HepG2 (cell line): ENCODE measurements around the gene C20orf96. TPM values are rescaled to one million over a fixed set of nuclear protein-coding genes. Genes with fewer than 3 reads are reported as not detected.

Source experiments
- AGO1 ChIP-seq: fragments of 200-400 bp; formaldehyde crosslinking; IDR thresholded peaks from 2 replicates; pipeline ENCODE4 v1.6.1; 2017; ENCODE audit warnings: mild to moderate bottlenecking, low read depth, low read length, moderate library complexity; ENCODE audit not compliant: poor library complexity, severe bottlenecking
- DPF2 ChIP-seq: sonication (generic); formaldehyde crosslinking; IDR thresholded peaks from 2 replicates; pipeline ENCODE4 v1.4.0; 2020; ENCODE audit warnings: mild to moderate bottlenecking, low read depth, missing genetic modification reagents, borderline replicate concordance
- GATA4 ChIP-seq: sonication (generic); IDR thresholded peaks from 2 replicates; pipeline ENCODE4 v1.6.1; 2016; ENCODE audit warnings: antibody characterized with exemption, low read depth, borderline replicate concordance
- HNRNPH1 ChIP-seq: fragments of 200-400 bp; formaldehyde crosslinking; optimal IDR thresholded peaks from 2 replicates; pipeline ENCODE3; 2017; ENCODE audit warnings: mild to moderate bottlenecking, low read depth, low read length
- HOMEZ ChIP-seq: IDR thresholded peaks from 2 replicates; pipeline ENCODE4 v1.6.1; 2016; ENCODE audit warnings: low read depth
- KAT2B ChIP-seq: fragments of 150-350 bp; IDR thresholded peaks from 2 replicates; pipeline ENCODE4 v1.6.1; 2014; ENCODE audit warnings: low read depth, low read length, borderline replicate concordance
- KDM4B ChIP-seq: sonication (generic); formaldehyde crosslinking; IDR thresholded peaks from 2 replicates; pipeline ENCODE4 v1.4.0; 2020; ENCODE audit warnings: missing genetic modification reagents
- MAF1 ChIP-seq: sonication (generic); formaldehyde crosslinking; IDR thresholded peaks from 2 replicates; pipeline ENCODE4 v1.5.0; 2020; ENCODE audit warnings: missing genetic modification reagents, borderline replicate concordance
- MAZ ChIP-seq, 2 experiments: sonication (generic) in 1 of 2; formaldehyde crosslinking in 1 of 2; IDR thresholded peaks; 2 replicates each; pipeline versions ENCODE4 v1.5.0 to v1.6.1; 2012 to 2020; ENCODE audit warnings: low read depth in 2 of 2, mild to moderate bottlenecking in 2 of 2, borderline replicate concordance in 1 of 2, improper control_type of control experiment in 1 of 2, low read length in 1 of 2, missing genetic modification reagents in 1 of 2, moderate library complexity in 1 of 2
- NONO ChIP-seq, 2 experiments: fragments of 450-650 bp in 1 of 2; sonication (generic) in 1 of 2; formaldehyde crosslinking in 1 of 2; IDR thresholded peaks in 1 of 2; conservative IDR thresholded peaks in 1 of 2; 2 replicates each; pipeline versions ENCODE4 v1.6.1 to v1.8.0; 2017 to 2022; ENCODE audit warnings: mild to moderate bottlenecking in 1 of 2, missing genetic modification reagents in 1 of 2, moderate library complexity in 1 of 2
- NR0B2 ChIP-seq: sonication (generic); formaldehyde crosslinking; IDR thresholded peaks from 2 replicates; pipeline ENCODE4 v1.4.0; 2020; ENCODE audit warnings: mild to moderate bottlenecking, missing genetic modification reagents
- REST ChIP-seq, 2 experiments: IDR thresholded peaks; 2 replicates each; pipeline ENCODE4 v1.6.1; 2011 to 2012; ENCODE audit warnings: low read length in 2 of 2, borderline replicate concordance in 1 of 2, low read depth in 1 of 2, mild to moderate bottlenecking in 1 of 2, moderate library complexity in 1 of 2
- SPEN ChIP-seq: sonication (generic); formaldehyde crosslinking; IDR thresholded peaks from 2 replicates; pipeline ENCODE4 v1.5.1; 2020; ENCODE audit warnings: low read depth, mild to moderate bottlenecking, missing genetic modification reagents
- SRSF1 ChIP-seq: fragments of 200-400 bp; formaldehyde crosslinking; optimal IDR thresholded peaks from 2 replicates; pipeline ENCODE3; 2017; ENCODE audit warnings: mild to moderate bottlenecking, low read depth, low read length, moderate library complexity
- SUZ12 ChIP-seq: fragments of 150-350 bp; IDR thresholded peaks from 2 replicates; pipeline ENCODE4 v1.6.1; 2014; ENCODE audit warnings: low read depth, low read length
- SYNCRIP ChIP-seq: fragments of 200-400 bp; formaldehyde crosslinking; IDR thresholded peaks from 2 replicates; pipeline ENCODE4 v1.6.1; 2018; ENCODE audit warnings: mild to moderate bottlenecking, low read depth, low read length; ENCODE audit not compliant: insufficient read depth
- THAP11 ChIP-seq: IDR thresholded peaks from 2 replicates; pipeline ENCODE4 v1.6.1; 2016; ENCODE audit warnings: missing biosample characterization, missing genetic modification reagents
- TOPORS ChIP-seq: sonication (generic); formaldehyde crosslinking; IDR thresholded peaks from 2 replicates; pipeline ENCODE4 v1.8.0; 2023; ENCODE audit warnings: mild to moderate bottlenecking, missing genetic modification reagents
- XRCC5 ChIP-seq: fragments of 200-400 bp; formaldehyde crosslinking; optimal IDR thresholded peaks from 2 replicates; pipeline ENCODE3; 2017; ENCODE audit warnings: mild to moderate bottlenecking, low read length
- ZFP36L2 ChIP-seq: sonication (generic); formaldehyde crosslinking; IDR thresholded peaks from 2 replicates; pipeline ENCODE4 v1.4.0; 2020; ENCODE audit warnings: missing genetic modification reagents
- ZNF382 ChIP-seq: sonication (generic); formaldehyde crosslinking; IDR thresholded peaks from 2 replicates; pipeline ENCODE4 v1.5.0; 2020; ENCODE audit warnings: missing genetic modification reagents, mild to moderate bottlenecking, borderline replicate concordance
- ZNF580 ChIP-seq: IDR thresholded peaks from 2 replicates; pipeline ENCODE4 v1.6.1; 2016; ENCODE audit warnings: low read depth, borderline replicate concordance
- polyA plus RNA-seq, 8 experiments: library from polyadenylated mRNA; depleted of rRNA in 3 of 8; stranded (reverse) in 7 of 8; unstranded in 1 of 8; fragments of >200 nt; fragmentation: Illumina TruSeq in 4 of 8; extraction: Trizol in 4 of 8; gene quantifications; 2 replicates each; pipeline versions ENCODE4 v1.2.1 to v1.2.3, GENCODE V29; 2011 to 2016; ENCODE audit warnings: low read depth in 4 of 8, missing spikeins in 1 of 8, mixed read lengths in 1 of 8; ENCODE audit not compliant: insufficient read depth in 1 of 8
- total RNA-seq, 5 experiments: library from RNA; depleted of rRNA; stranded (reverse); fragments of >200 nt; fragmentation: Illumina TruSeq; extraction: Trizol; gene quantifications; 2 replicates each; pipeline ENCODE4 v1.2.3, GENCODE V29; 2016; ENCODE audit warnings: low read depth in 1 of 5

The C20orf96 gene
- total and polyA plus RNA-seq, 2 of the 13 experiments (the other 11 are each of a cell fraction or from before 2014, with no cell fraction given): 3.8 to 20.6 TPM

GRCh38 chr20:297098-297924, 6.8 kb upstream of the C20orf96 start, which contains the start of gene ZCCHC3 (continued):
- TF ChIP-seq NONO (IDR thresholded peaks at IDR 0.05) (no peak), NONO (CRISPR knock-in tag; conservative IDR thresholded peaks at IDR 0.05) (peak; percentile 95), MAF1 (peak; percentile 97), XRCC5 (peak; percentile 99), DPF2 (CRISPR knock-in tag) (peak; percentile 34; the same call in 1 of the 2 replicates), ZFP36L2 (CRISPR knock-in tag) (peak; percentile 66; the same call in 1 of the 2 replicates), HNRNPH1 (no peak), TOPORS (CRISPR knock-in tag) (no peak), MAZ (IDR thresholded peaks at IDR 0.05; ENCODE audit: borderline replicate concordance, low read depth, low read length) (peak; percentile 94), MAZ (CRISPR knock-in tag; IDR thresholded peaks at IDR 0.05; ENCODE audit: low read depth) (peak; percentile 99), KAT2B (no peak), SRSF1 (peak; percentile 97), NR0B2 (CRISPR knock-in tag) (peak; percentile 97), HOMEZ (CRISPR knock-in tag) (peak; percentile 94), SYNCRIP (no peak), ZNF382 (CRISPR knock-in tag) (no peak), ZNF580 (CRISPR knock-in tag) (peak; percentile 99), KDM4B (CRISPR knock-in tag) (peak; percentile 99), GATA4 (peak; percentile 60; the same call in 1 of the 2 replicates), SPEN (CRISPR knock-in tag) (peak; percentile 81; the same call in 1 of the 2 replicates), SUZ12 (peak; percentile 36; the same call in 1 of the 2 replicates), THAP11 (peak; percentile 88), AGO1 (peak; percentile 88), REST (IDR thresholded peaks at IDR 0.05; ENCODE audit: borderline replicate concordance in 1 of 2, low read depth in 1 of 2, low read length in 2 of 2) (peak in 1 of 2 experiments; percentile 83; a peak in 1 of 4 replicates)
